Activated effector memory CD4-positive, alpha-beta T cell treated with Interleukin-2 at 50 U/mL for 16 hours (primary cell): ENCODE data around the gene LRMDA.
"Not testable (repeated sequence)": the region's sequence is repeated elsewhere in the genome, so short reads cannot be mapped to it uniquely, and the experiment has no call there.

Source experiments
- DNase-seq: peaks from one replicate; pipeline ENCODE4 v3.0.0-alpha.2; 2020

LRMDA gene

GRCh38 chr10:75761289-75761688, 329.9 kb downstream of the LRMDA start:
- no peak for DNase-seq

GRCh38 chr10:75762431-75762802, 331.0 kb downstream of the LRMDA start:
- no peak for DNase-seq

- DNase-seq: no peak
Observed at GRCh38 chr10:75763652-75764051, 332.2 kb downstream of the LRMDA start.

GRCh38 chr10:75764974-75765788, 333.8 kb downstream of the LRMDA start:
- DNase-seq: no peak

GRCh38 chr10:75765789-75766096, 334.3 kb downstream of the LRMDA start:
- no peak for DNase-seq

- DNase-seq: no peak
Observed at GRCh38 chr10:75766106-75766505, 334.7 kb downstream of the LRMDA start.

- not testable (repeated sequence) for DNase-seq
Observed at GRCh38 chr10:75766752-75767151, 335.3 kb downstream of the LRMDA start.

GRCh38 chr10:75770626-75771081, 339.2 kb downstream of the LRMDA start:
- no peak for DNase-seq

- no peak for DNase-seq
Observed at GRCh38 chr10:75771606-75772005, 340.2 kb downstream of the LRMDA start.

GRCh38 chr10:75772153-75772887, 340.9 kb downstream of the LRMDA start:
- DNase-seq: no peak

- DNase-seq: no peak
Observed at GRCh38 chr10:75773231-75773780, 341.9 kb downstream of the LRMDA start.

- DNase-seq: no peak
Observed at GRCh38 chr10:75773813-75774782, 342.7 kb downstream of the LRMDA start.

GRCh38 chr10:75774783-75775490, 343.5 kb downstream of the LRMDA start:
- DNase-seq: no peak

GRCh38 chr10:75776738-75777504, 345.5 kb downstream of the LRMDA start:
- no peak for DNase-seq

GRCh38 chr10:75778665-75779064, 347.2 kb downstream of the LRMDA start:
- DNase-seq: no peak

GRCh38 chr10:75779276-75779675, 347.9 kb downstream of the LRMDA start:
- DNase-seq: no peak

- no peak for DNase-seq
Observed at GRCh38 chr10:75782463-75783248, 351.2 kb downstream of the LRMDA start.

GRCh38 chr10:75788394-75789205, 357.2 kb downstream of the LRMDA start:
- no peak for DNase-seq

GRCh38 chr10:75793848-75794247, 362.4 kb downstream of the LRMDA start:
- DNase-seq: no peak

- no peak for DNase-seq
Observed at GRCh38 chr10:75801121-75801520, 369.7 kb downstream of the LRMDA start.
